Colonic mucosa (tissue), 4 donors: ENCODE data around the gene FARSB. TPM values are rescaled to one million over a fixed set of nuclear protein-coding genes. Genes with fewer than 3 reads are reported as not detected.

Experiments used
- DNase-seq: peaks from one replicate; pipeline ENCODE4 v3.0.0-alpha.2; 2020
- H3K27ac ChIP-seq: fragments of 200-600 bp; one replicate; pipeline ENCODE4 v1.8.0; 2021
- H3K27me3 ChIP-seq: fragments of 200-600 bp; one replicate; pipeline ENCODE4 v1.8.0; 2021
- H3K36me3 ChIP-seq: fragments of 200-600 bp; one replicate; pipeline ENCODE4 v1.8.0; 2021
- H3K4me1 ChIP-seq: fragments of 200-600 bp; one replicate; pipeline ENCODE4 v1.8.0; 2021; ENCODE audit warnings: mild to moderate bottlenecking
- H3K4me3 ChIP-seq: fragments of 200-600 bp; one replicate; pipeline ENCODE4 v1.8.0; 2021
- H3K9ac ChIP-seq, 2 donors: one replicate each; pipeline ENCODE4 v1.7.0; 2013; ENCODE audit warnings: control low read depth in 2 of 2, low read depth in 2 of 2, low read length in 2 of 2
- H3K9me3 ChIP-seq: fragments of 200-600 bp; one replicate; pipeline ENCODE4 v1.8.0; 2021
- CTCF ChIP-seq: fragments of 200-600 bp; IDR thresholded peaks from one replicate; pipeline ENCODE4 v1.8.0; 2022; ENCODE audit warnings: antibody characterized with exemption, mild to moderate bottlenecking
- intact Hi-C: fragments of 100-400 bp; cut with DNase I; formaldehyde crosslinking; loops from one replicate; pipeline ENCODE4 v1.14.1; 2022
- total RNA-seq, 2 donors: library from RNA; stranded (reverse); fragmentation: NEBNext Ultra II Directional in 1 of 2; extraction: Animal tissue kit (Norgen Biotek cat#: 25700) in 1 of 2; gene quantifications; one replicate each; pipeline ENCODE4 v1.2.1, GENCODE V29; 2021
- donor health status: healthy.
- donor health status: DM: no; HTN: no; CAD: no.
- donor health status: DM: no; HTN: no; CAD: no.

FARSB gene
- total RNA-seq, 2 donors from 2014 or later = 21.9 to 34.6 TPM

GRCh38 chr2:222672068-222672401, 16.1 kb upstream of the FARSB start:
- no peaks in the 10 kb centered on the region for H3K27me3 ChIP-seq
- no peaks in the 10 kb centered on the region for H3K4me1 ChIP-seq
- H3K4me3 ChIP-seq = peak overlapping the region; percentile 43
- intact Hi-C loops = no loop called here
- H3K27ac ChIP-seq = no peak overlapping the region
- no peak overlapping the region for H3K9ac ChIP-seq
- no peak for TF ChIP-seq CTCF
- no peak for DNase-seq
- no peaks in the 10 kb centered on the region for H3K9me3 ChIP-seq
- no peaks in the 10 kb centered on the region for H3K36me3 ChIP-seq

- peak within 1 kb of the TSS; percentile 43 for H3K4me3 ChIP-seq
- H3K4me1 ChIP-seq = no peaks in the 10 kb centered on the region
- no peaks in the 10 kb centered on the region for H3K27me3 ChIP-seq
- no peaks in the 10 kb centered on the region for H3K36me3 ChIP-seq
- no peaks in the 10 kb centered on the region for H3K9me3 ChIP-seq
- TF ChIP-seq CTCF = no peak
- intact Hi-C loops = no loop called here
- no peak within 1 kb of the TSS for H3K27ac ChIP-seq
- H3K9ac ChIP-seq = peak within 1 kb of the TSS in 1 of 2 donors; percentile 8
- DNase-seq = peak; percentile 45
These were observed 15.6 kb upstream of the FARSB start, which contains the start of gene MOGAT1 for GRCh38 chr2:222671259-222672067. Gene MOGAT1, plus strand, starts transcription at chr2:222671658. Its CDS starts 128 bp downstream, at chr2:222671786.

GRCh38 chr2:222670191-222671038, 14.5 kb upstream of the FARSB start:
- Histone ChIP-seq H3K9me3 (no peaks in the 10 kb centered on the region), H3K27me3 (no peaks in the 10 kb centered on the region), H3K9ac (no peak overlapping the region), H3K27ac (no peak overlapping the region), H3K36me3 (no peaks in the 10 kb centered on the region), H3K4me3 (no peak overlapping the region), H3K4me1 (no peaks in the 10 kb centered on the region)
- no peak for TF ChIP-seq CTCF
- DNase-seq = no peak
- intact Hi-C loops = no loop called here

GRCh38 chr2:222669353-222669752, 13.5 kb upstream of the FARSB start:
- Histone ChIP-seq H3K4me3 (no peak overlapping the region), H3K9ac (no peak overlapping the region), H3K27ac (no peak overlapping the region), H3K36me3 (no peaks in the 10 kb centered on the region), H3K9me3 (no peaks in the 10 kb centered on the region), H3K27me3 (no peaks in the 10 kb centered on the region), H3K4me1 (no peaks in the 10 kb centered on the region)
- DNase-seq = no peak
- no peak for TF ChIP-seq CTCF
- intact Hi-C loops = no loop called here

GRCh38 chr2:222668494-222669154, 12.7 kb upstream of the FARSB start:
- DNase-seq = no peak
- H3K4me1 ChIP-seq = no peaks in the 10 kb centered on the region
- TF ChIP-seq CTCF = no peak
- no peaks in the 10 kb centered on the region for H3K36me3 ChIP-seq
- H3K9me3 ChIP-seq = no peaks in the 10 kb centered on the region
- intact Hi-C loops = no loop called here
- no peak overlapping the region for H3K9ac ChIP-seq
- H3K27me3 ChIP-seq = no peaks in the 10 kb centered on the region
- no peak overlapping the region for H3K4me3 ChIP-seq
- H3K27ac ChIP-seq = no peak overlapping the region
